HK-2 (cell line): ENCODE measurements around the gene IL1B.
A peak's percentile ranks its signal among the peaks of the same experiment; 100 is the strongest.

Experiments used
- DNase-seq: peaks from one replicate; pipeline ENCODE4 v3.0.0-alpha.2; 2018; ENCODE audit not compliant: unreplicated experiment

Gene IL1B

GRCh38 chr2:112829101-112829960, 7.2 kb downstream of the IL1B start:
- no peak for DNase-seq

- no peak for DNase-seq
Observed at GRCh38 chr2:112828251-112828691, 8.3 kb downstream of the IL1B start.

- no peak for DNase-seq
Observed at GRCh38 chr2:112827604-112828185, 8.9 kb downstream of the IL1B start.

GRCh38 chr2:112827009-112827408, 9.6 kb downstream of the IL1B start:
- DNase-seq = no peak

- DNase-seq = no peak
Observed at GRCh38 chr2:112825706-112826105, 10.9 kb downstream of the IL1B start.

GRCh38 chr2:112824694-112825085, 11.9 kb downstream of the IL1B start:
- DNase-seq = no peak

GRCh38 chr2:112821682-112822081, 14.9 kb downstream of the IL1B start:
- DNase-seq = no peak

GRCh38 chr2:112821142-112821541, 15.4 kb downstream of the IL1B start:
- DNase-seq = no peak

- no peak for DNase-seq
Observed at GRCh38 chr2:112820343-112820742, 16.2 kb downstream of the IL1B start.

GRCh38 chr2:112819081-112819480, 17.5 kb downstream of the IL1B start:
- DNase-seq = no peak

GRCh38 chr2:112818094-112818902, 18.3 kb downstream of the IL1B start:
- no peak for DNase-seq

- DNase-seq = no peak
Observed at GRCh38 chr2:112817082-112817689, 19.4 kb downstream of the IL1B start.

- DNase-seq = no peak
Observed at GRCh38 chr2:112814278-112814677, 22.3 kb downstream of the IL1B start.

- no peak for DNase-seq
Observed at GRCh38 chr2:112813280-112813966, 23.2 kb downstream of the IL1B start.

- DNase-seq = no peak
Observed at GRCh38 chr2:112812318-112813267, 24.0 kb downstream of the IL1B start.

- peak; percentile 47 for DNase-seq
Observed at GRCh38 chr2:112811841-112812306, 24.7 kb downstream of the IL1B start.

- DNase-seq = no peak
Observed at GRCh38 chr2:112811276-112811831, 25.2 kb downstream of the IL1B start.

GRCh38 chr2:112809112-112809511, 27.5 kb downstream of the IL1B start:
- no peak for DNase-seq

- DNase-seq = no peak
Observed at GRCh38 chr2:112807233-112807807, 29.3 kb downstream of the IL1B start.
